GM18526 (cell line): Measurements from ENCODE around the gene LIMK1.
A peak's percentile ranks its signal among the peaks of the same experiment; 100 is the strongest.

Experiments
- POLR2A ChIP-seq: IDR thresholded peaks from 3 replicates; pipeline ENCODE4 v1.6.1; 2011; ENCODE audit not compliant: insufficient read length; ENCODE audit errors: extremely low read depth

The LIMK1 gene

GRCh38 chr7:74083117-74083876 lies at the start of gene LIMK1:
Gene LIMK1, plus strand, starts transcription at chr7:74083804. Its CDS starts 187 bp downstream, at chr7:74083991.
- peak; percentile 64 for TF ChIP-seq POLR2A

DNA sequence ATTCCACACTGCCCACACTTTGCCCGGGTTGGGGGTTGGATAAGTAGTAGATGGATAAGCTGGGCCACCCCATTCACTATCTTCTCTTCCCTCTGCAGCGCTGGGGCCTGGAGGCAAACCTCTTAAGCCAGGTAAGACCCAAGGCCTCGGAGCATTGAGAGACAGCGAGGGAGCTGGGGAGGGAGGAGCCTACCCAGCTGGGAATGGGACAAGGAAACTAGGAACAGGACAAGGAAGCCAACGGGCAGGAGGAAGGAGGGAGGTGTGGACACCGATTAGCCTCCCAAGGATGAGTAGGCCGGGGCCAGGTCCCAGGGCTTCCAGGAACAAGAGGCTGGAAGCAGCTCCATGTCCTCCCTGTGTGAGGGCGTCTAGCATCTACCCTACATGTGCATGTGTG lies 46.0 kb upstream of the LIMK1 start:
- TF ChIP-seq POLR2A: no peak

GRCh38 chr7:74038194-74038961 lies 45.2 kb upstream of the LIMK1 start:
- TF ChIP-seq POLR2A: no peak

DNA sequence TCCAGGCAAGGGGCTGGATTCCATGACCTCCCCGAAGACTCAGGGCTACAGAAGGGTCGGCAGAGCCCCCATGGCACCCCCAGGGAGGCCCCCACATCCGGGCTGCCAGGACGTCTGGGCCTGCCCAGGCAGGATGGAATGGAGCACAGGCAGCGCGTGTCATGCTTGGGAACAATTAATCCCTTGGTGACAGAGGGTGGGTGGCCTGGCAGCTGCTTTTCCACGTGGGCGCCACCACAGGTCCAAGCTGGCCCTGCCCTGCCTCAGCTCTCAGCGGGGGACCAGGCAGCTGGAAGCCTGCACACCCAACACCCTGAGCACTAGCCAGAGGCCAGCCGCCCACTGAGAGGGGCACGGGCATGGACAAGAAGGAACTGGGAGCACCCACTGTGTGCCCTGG lies 44.3 kb upstream of the LIMK1 start:
- no peak for TF ChIP-seq POLR2A

- no peak for TF ChIP-seq POLR2A
Measured at GRCh38 chr7:74040101-74040790, 43.4 kb upstream of the LIMK1 start.

- TF ChIP-seq POLR2A: no peak
Measured at GRCh38 chr7:74040791-74041520, 42.6 kb upstream of the LIMK1 start.

DNA sequence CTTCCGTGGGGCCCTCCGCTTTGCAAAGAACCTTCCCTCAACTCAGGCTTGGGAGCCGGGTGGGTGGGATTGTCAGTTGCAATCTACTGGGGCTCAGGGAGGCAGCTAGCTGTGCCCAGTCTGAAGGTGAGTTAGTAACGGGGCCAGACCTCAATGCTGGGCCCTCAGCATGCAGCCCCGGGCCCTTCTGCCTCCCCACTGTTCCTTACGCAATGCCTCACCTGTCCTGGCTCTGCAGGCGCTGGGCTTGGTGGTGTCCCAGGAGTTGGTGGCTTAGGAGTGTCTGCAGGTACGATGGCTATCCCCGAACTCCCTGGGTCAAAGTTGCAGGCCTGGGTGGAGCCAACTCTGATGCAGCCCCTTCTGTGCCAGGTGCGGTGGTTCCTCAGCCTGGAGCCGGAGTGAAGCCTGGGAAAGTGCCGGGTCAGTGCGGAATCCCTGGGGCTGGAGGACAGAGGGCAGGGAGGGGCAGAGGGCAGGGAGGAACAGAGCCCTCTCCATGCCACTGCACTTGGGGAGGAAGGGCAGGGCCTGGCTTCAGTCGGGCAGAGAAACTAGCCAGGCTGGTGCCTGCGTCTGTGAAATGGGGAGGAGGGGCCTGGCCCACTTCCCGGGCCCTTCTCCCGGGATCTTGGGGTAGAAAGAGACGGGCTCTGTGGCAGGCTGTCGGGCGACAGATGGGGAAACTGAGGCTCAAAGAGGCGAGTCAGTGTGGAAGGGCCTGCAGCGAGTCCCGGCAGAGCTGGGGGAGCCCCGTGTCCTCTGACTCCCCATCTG lies 40.7 kb upstream of the LIMK1 start:
- no peak for TF ChIP-seq POLR2A

GRCh38 chr7:74043523-74043951 lies 40.1 kb upstream of the LIMK1 start:
- TF ChIP-seq POLR2A: no peak

GRCh38 chr7:74044366-74045350 lies 38.9 kb upstream of the LIMK1 start:
- no peak for TF ChIP-seq POLR2A

DNA sequence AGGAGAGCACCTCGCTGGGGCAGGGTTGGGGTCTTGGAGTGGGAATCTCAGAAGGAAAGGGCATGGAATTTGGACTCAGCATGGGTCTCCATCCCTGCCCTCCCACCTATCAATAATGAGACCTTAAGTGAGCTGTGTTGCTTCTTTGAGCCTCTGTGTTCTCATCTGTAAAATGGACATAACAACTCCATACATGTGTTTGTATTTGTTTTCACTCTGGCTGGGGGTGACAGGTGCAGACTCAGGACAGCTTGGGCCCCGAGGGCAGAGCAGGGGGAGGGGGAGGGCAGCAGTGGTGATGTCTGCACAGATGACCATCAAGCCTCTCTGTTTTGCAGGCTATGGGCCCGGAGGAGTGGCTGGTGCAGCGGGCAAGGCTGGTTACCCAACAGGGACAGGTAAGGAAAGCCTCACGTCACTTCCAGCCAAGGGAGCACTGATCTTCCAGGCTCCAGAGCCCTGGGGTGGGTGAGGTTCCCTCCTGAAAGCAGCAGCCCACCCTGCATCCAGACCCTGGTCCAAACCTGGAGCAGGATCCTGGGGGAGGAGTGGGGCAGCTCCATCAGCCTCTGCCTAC lies 35.7 kb upstream of the LIMK1 start:
- TF ChIP-seq POLR2A: no peak

DNA sequence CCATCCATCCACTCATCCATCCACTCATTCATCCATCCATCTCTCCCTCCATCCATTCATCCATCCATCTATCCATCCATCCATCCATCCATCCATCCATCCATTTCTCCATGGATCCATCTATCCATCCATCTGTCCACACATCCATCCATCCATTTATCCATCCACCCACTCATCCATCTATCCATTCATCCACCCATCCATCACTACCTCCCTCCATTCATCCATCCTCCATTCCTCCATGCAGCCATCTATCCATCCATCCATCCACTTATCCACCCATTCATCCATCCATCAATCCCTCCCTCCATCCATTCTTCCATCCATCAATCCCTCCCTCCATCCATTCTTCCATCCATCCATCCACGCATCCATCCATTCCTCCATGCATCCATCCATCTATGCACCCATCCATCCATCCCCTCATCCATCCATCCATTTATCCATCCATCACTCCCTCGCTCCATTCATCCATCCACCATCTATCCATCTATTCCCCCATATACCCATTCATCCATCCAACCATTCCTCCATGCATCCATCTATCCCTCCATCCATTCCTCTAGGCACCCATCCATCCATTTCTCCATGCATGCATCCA lies 34.5 kb upstream of the LIMK1 start:
- no peak for TF ChIP-seq POLR2A

DNA sequence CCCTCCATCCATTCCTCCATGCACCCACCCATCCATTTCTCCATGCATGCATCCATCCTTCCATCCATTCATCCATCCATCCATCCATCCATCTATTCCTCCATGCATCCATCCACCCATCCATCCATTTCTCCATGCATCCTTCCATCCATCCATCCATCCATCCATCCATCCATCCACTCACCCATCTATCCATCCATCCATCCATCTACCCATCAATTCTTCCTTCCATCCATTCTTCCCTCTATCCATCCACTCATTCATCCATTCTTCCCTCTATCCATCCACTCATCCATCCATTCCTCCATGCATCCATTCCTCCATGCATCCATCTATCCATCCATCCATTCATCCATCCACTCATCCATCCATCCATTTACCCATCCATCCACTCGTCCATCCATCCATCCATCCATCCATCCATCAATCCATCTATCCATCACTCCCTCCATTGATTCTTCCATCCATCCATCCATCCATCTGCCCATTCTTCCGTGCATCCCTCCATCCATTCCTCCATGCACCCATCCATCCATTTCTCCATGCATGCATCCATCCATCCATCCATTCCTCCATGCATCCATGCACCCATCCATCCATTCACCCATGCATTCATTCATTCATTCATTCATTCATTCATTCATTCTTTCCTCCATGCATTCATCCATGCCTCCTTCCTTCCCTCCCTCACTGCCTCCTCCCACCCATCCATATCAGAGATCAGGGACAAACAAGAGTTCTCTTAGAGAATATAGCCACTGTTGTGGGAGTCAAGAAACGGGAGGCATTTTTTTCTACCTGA lies 33.4 kb upstream of the LIMK1 start:
- no peak for TF ChIP-seq POLR2A

DNA sequence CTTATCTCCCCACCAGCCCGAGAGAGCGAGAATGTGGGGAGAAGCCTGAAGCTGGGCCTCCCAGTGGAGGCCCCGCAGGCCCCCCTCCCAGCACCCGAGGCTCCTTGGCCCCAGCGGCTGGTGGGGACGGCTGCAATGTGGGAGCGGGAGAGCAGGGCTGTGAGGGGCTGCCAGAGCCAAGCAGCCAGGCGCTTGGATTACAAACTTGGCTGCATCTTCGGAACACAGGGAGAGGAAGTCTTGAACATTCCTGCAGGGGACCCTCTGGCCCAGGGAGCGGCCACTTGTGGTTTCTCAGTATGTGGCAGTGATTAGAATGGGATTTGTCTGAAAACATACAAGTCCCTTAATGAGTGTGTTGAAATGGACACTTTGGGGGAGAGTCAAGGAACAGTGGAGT lies 32.4 kb upstream of the LIMK1 start:
- no peak for TF ChIP-seq POLR2A
